ENCODE data around the gene DEK. TPM values are rescaled to one million over a fixed set of nuclear protein-coding genes. Genes with fewer than 3 reads are reported as not detected.

The DEK gene
- total RNA-seq, 2 experiments from 2014 or later: 235 to 267 TPM

DNA sequence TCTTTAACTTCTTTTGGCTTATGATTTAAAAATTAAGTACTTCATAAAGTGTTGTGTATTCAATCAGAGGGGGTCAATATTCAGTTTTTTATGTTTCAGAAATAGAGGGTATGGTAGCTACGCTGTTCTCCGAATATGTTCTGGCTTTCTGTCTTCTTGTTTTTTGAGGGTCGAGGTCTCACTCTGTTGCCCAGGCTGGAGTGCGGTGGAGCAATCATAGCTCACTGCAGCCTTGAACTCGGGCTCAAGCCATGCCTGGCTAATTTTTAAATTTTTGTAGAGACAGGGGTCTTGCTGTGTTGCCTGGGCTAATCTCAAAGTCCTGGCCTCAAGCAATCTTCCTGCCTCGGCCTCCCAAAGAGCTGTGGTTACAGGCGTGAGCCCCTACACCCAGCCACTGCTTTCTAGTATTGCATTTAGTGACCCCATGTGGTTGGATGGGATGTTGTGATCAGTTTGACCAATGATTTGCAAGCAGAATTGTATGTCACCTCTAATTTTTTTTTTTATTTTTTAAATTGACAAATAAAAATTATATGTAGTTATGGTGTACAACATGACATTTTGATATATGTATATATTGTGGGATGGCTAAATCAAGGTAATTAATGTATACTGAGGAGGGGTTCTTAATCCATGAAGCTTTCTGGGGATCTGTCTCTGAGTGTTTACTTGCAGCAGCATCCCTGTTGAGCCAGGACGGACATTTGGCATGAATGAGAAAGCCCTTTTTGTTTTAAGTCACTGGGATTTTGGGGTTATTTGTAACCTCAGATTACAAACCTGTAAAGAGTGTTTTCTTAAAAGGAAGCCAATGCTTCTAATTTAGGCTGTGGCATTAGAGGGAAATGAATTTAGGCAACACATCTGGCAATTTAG lies 38.5 kb upstream of the DEK start:
- intact Hi-C loops (cut with micrococcal nuclease; ENCODE audit: unreplicated experiment): no loop called here
- Histone ChIP-seq H3K27ac (ENCODE audit: low read depth, low read length, poor library complexity, severe bottlenecking) (no peak overlapping the region), H3K79me2 (ENCODE audit: insufficient read depth, low read depth, low read length) (no peaks in the 10 kb centered on the region), H3K9me3 (ENCODE audit: low read length) (no peaks in the 10 kb centered on the region), H3K9me2 (ENCODE audit: insufficient read depth, low read length) (no peaks in the 10 kb centered on the region), H4K20me1 (ENCODE audit: insufficient read depth, low read length) (no peaks in the 10 kb centered on the region), H3K4me3 (ENCODE audit: low read depth, low read length, poor library complexity, severe bottlenecking) (no peak overlapping the region), H3K36me3 (ENCODE audit: insufficient read depth, low read length) (no peaks in the 10 kb centered on the region), H2AFZ (ENCODE audit: low read length) (peak overlapping the region; percentile 17; the same call in 1 of the 2 replicates), H3K4me1 (ENCODE audit: insufficient read depth, low read length, poor library complexity, severe bottlenecking) (peaks cover 7% of the 10 kb centered on the region), H3K4me2 (ENCODE audit: low read length) (no peak overlapping the region)
- TF ChIP-seq, protein P1, sequence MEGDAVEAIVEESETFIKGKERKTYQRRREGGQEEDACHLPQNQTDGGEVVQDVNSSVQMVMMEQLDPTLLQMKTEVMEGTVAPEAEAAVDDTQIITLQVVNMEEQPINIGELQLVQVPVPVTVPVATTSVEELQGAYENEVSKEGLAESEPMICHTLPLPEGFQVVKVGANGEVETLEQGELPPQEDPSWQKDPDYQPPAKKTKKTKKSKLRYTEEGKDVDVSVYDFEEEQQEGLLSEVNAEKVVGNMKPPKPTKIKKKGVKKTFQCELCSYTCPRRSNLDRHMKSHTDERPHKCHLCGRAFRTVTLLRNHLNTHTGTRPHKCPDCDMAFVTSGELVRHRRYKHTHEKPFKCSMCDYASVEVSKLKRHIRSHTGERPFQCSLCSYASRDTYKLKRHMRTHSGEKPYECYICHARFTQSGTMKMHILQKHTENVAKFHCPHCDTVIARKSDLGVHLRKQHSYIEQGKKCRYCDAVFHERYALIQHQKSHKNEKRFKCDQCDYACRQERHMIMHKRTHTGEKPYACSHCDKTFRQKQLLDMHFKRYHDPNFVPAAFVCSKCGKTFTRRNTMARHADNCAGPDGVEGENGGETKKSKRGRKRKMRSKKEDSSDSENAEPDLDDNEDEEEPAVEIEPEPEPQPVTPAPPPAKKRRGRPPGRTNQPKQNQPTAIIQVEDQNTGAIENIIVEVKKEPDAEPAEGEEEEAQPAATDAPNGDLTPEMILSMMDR (conservative IDR thresholded peaks at IDR 0.05; ENCODE audit: low read length): peak; percentile 67
- TF ChIP-seq EZH2phosphoT487 (IDR thresholded peaks at IDR 0.05; ENCODE audit: borderline replicate concordance, low read depth, low read length): no peak
- CTCF ChIA-PET (ENCODE audit: unreplicated experiment): no interaction called here
- POLR2A ChIA-PET: interaction anchor here (1.3 kb wide), 1 partner anchor 30 kb away, joined by 4 read pairs; no protein-coding TSS in a partner anchor
- BruUV-seq (replicated peaks): no TSS peak
- peak; percentile 44 for DNase-seq (ENCODE audit: low spot score)

DNA sequence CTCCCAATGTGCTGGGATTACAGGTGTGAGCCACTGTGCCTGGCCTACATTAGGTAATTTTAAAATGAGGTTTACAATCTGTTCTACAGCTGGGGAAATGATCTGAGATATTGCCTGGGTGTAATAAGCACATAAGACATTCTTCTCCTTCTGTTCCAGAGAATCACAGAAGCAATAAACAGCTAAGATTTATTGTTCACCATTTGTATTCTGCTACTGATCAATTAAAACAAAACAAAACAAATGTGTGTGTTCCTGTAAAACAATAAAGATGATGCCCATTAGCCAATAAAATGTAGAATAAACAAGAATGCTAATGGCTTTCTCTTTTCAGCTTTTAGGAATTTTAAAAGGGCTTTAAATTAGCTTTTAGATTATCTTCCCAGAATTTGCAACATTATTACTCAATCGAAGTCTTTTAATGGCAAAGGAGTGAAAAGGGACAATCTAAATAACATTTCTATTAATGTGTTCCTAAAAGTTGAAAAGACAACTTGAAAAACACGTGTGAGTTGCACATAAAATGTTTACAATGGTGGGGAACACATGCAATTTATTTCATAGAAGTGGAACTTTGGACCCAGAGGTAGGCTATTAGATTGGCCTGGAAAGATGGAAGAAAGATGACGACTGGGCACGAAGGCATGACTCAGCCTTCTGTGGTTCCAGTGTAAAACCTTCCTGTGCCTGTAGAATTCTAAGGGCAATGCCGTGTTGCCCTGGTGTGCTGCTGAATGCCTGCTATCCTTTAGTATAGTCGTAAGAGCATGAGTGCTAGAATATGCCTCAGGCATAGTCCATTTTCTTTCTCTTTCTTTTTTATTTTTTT lies 29.0 kb upstream of the DEK start:
- intact Hi-C loops (cut with micrococcal nuclease; ENCODE audit: unreplicated experiment): no loop called here
- no peaks in the 10 kb centered on the region for H4K20me1 ChIP-seq (ENCODE audit: insufficient read depth, low read length)
- no peaks in the 10 kb centered on the region for H3K36me3 ChIP-seq (ENCODE audit: insufficient read depth, low read length)
- ChIA-PET POLR2A (interaction anchor here (0.7 kb wide), 1 partner anchor 23 kb away, joined by 4 read pairs; no protein-coding TSS in a partner anchor), CTCF (ENCODE audit: unreplicated experiment) (no interaction called here)
- H3K4me2 ChIP-seq (ENCODE audit: low read length): no peak overlapping the region
- H3K4me3 ChIP-seq (ENCODE audit: low read depth, low read length, poor library complexity, severe bottlenecking): no peak overlapping the region
- no peaks in the 10 kb centered on the region for H3K4me1 ChIP-seq (ENCODE audit: insufficient read depth, low read length, poor library complexity, severe bottlenecking)
- DNase-seq (ENCODE audit: low spot score): no peak
- H2AFZ ChIP-seq (ENCODE audit: low read length): no peak overlapping the region
- no TSS peak for BruUV-seq (replicated peaks)
- TF ChIP-seq, protein P1 (conservative IDR thresholded peaks at IDR 0.05; ENCODE audit: low read length): no peak
- no peak for TF ChIP-seq EZH2phosphoT487 (IDR thresholded peaks at IDR 0.05; ENCODE audit: borderline replicate concordance, low read depth, low read length)
- H3K9me3 ChIP-seq (ENCODE audit: low read length): no peaks in the 10 kb centered on the region
- no peaks in the 10 kb centered on the region for H3K79me2 ChIP-seq (ENCODE audit: insufficient read depth, low read depth, low read length)
- no peak overlapping the region for H3K27ac ChIP-seq (ENCODE audit: low read depth, low read length, poor library complexity, severe bottlenecking)
- no peaks in the 10 kb centered on the region for H3K9me2 ChIP-seq (ENCODE audit: insufficient read depth, low read length)

All from OCI-LY7 (cell line).